Glutamatergic neuron (in vitro differentiated cells): ENCODE results near the gene NSUN7. TPM values are rescaled to one million over a fixed set of nuclear protein-coding genes. Genes with fewer than 3 reads are reported as not detected.

Experiments used
- DNase-seq: peaks from one replicate; pipeline ENCODE4 v3.0.0; 2022
- H3K27ac Mint-ChIP-seq: one replicate; pipeline ENCODE4 v1.8.0; 2020; ENCODE audit warnings: mild to moderate bottlenecking, mixed read lengths, inconsistent platforms; ENCODE audit not compliant: unreplicated experiment
- H3K27me3 Mint-ChIP-seq: one replicate; pipeline ENCODE4 v1.8.0; 2020; ENCODE audit warnings: mild to moderate bottlenecking, moderate library complexity, mixed read lengths, inconsistent platforms; ENCODE audit not compliant: unreplicated experiment
- H3K36me3 Mint-ChIP-seq: one replicate; pipeline ENCODE4 v1.8.0; 2020; ENCODE audit warnings: mild to moderate bottlenecking, mixed read lengths, inconsistent platforms; ENCODE audit not compliant: unreplicated experiment
- H3K4me1 Mint-ChIP-seq: one replicate; pipeline ENCODE4 v1.8.0; 2020; ENCODE audit warnings: mild to moderate bottlenecking, low read depth, mixed read lengths, inconsistent platforms; ENCODE audit not compliant: unreplicated experiment
- H3K4me3 Mint-ChIP-seq: one replicate; pipeline ENCODE4 v1.8.0; 2020; ENCODE audit warnings: mild to moderate bottlenecking, mixed read lengths, inconsistent platforms; ENCODE audit not compliant: unreplicated experiment
- H3K9me3 Mint-ChIP-seq: one replicate; pipeline ENCODE4 v1.8.0; 2020; ENCODE audit warnings: mild to moderate bottlenecking, moderate library complexity, mixed read lengths, inconsistent platforms; ENCODE audit not compliant: unreplicated experiment
- total RNA-seq: library from RNA; stranded (reverse); fragmentation: NEBNext Ultra II Directional; extraction: Animal tissue kit (Norgen Biotek cat#: 25700); gene quantifications from one replicate; pipeline ENCODE4 v1.2.1, GENCODE V29; 2021; ENCODE audit not compliant: unreplicated experiment
- TF ChIP-seq, protein P1 (sequence below): fragments of 200-600 bp; sonication (generic); IDR thresholded peaks from one replicate; pipeline ENCODE4 v1.5.0; 2021; ENCODE audit not compliant: partially characterized antibody, unreplicated experiment

The NSUN7 gene
- total RNA-seq, 1 donor from 2014 or later, result 0.25 TPM

DNA sequence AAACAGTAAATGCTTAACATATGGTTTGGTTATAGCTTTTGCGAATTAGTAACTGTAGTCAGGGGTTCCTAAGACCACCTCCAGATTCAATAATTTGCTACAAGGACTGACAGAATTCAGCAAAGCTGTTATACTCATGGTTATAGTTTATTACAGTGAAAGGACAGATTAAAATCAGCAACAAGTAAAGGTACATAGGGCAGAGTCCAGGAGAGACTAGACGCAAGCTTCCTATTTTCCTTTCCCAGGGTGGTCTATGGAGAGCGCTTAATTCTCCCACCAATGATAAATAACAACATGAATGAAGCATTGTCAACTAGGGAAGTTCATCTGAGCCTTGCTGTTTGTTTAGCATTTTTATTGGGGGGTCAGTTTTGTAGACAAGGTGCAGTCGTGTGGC lies 5.9 kb downstream of the NSUN7 start:
- TF ChIP-seq, protein P1, sequence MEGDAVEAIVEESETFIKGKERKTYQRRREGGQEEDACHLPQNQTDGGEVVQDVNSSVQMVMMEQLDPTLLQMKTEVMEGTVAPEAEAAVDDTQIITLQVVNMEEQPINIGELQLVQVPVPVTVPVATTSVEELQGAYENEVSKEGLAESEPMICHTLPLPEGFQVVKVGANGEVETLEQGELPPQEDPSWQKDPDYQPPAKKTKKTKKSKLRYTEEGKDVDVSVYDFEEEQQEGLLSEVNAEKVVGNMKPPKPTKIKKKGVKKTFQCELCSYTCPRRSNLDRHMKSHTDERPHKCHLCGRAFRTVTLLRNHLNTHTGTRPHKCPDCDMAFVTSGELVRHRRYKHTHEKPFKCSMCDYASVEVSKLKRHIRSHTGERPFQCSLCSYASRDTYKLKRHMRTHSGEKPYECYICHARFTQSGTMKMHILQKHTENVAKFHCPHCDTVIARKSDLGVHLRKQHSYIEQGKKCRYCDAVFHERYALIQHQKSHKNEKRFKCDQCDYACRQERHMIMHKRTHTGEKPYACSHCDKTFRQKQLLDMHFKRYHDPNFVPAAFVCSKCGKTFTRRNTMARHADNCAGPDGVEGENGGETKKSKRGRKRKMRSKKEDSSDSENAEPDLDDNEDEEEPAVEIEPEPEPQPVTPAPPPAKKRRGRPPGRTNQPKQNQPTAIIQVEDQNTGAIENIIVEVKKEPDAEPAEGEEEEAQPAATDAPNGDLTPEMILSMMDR, result no peak
- Mint-ChIP-seq H3K4me3 (no peak overlapping the region), H3K27me3 (peaks cover 4% of the 10 kb centered on the region), H3K36me3 (no peaks in the 10 kb centered on the region), H3K4me1 (no peaks in the 10 kb centered on the region), H3K9me3 (peaks cover 4% of the 10 kb centered on the region), H3K27ac (no peak overlapping the region)
- DNase-seq, result no peak

DNA sequence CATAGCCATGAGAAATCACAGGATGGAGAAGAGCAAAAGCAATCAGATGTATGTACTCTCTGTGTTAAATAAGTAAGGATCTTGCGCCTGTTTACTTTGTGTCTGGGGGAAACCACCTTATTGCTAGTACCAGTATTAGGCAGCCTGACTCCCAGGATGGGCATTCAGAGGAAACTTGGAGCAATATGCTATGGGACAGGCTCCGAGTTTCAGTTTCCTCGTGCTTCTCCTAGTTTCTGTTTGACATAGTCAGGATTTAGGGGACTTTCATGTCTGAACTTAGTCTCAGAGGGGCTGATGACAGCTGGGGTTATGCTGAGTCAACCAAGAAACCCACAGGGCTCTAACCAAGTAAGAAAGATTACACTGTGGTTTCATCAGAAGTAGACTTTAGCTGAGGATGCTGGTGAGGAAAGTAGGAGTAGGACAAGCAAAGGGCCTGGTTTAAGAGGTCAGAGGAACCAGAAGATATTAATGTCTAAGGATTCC lies 13.5 kb downstream of the NSUN7 start:
- TF ChIP-seq, protein P1, result no peak
- no peak overlapping the region for H3K4me3 Mint-ChIP-seq
- DNase-seq, result no peak
- H3K4me1 Mint-ChIP-seq, result no peaks in the 10 kb centered on the region
- no peak overlapping the region for H3K27ac Mint-ChIP-seq
- H3K9me3 Mint-ChIP-seq, result no peaks in the 10 kb centered on the region
- no peaks in the 10 kb centered on the region for H3K27me3 Mint-ChIP-seq
- H3K36me3 Mint-ChIP-seq, result no peaks in the 10 kb centered on the region

- no peaks in the 10 kb centered on the region for H3K27me3 Mint-ChIP-seq
- TF ChIP-seq, protein P1, result no peak
- H3K4me3 Mint-ChIP-seq, result no peak overlapping the region
- H3K4me1 Mint-ChIP-seq, result no peaks in the 10 kb centered on the region
- H3K9me3 Mint-ChIP-seq, result no peaks in the 10 kb centered on the region
- H3K36me3 Mint-ChIP-seq, result no peaks in the 10 kb centered on the region
- no peak for DNase-seq
- no peak overlapping the region for H3K27ac Mint-ChIP-seq
Measured at GRCh38 chr4:40769266-40769665, 19.5 kb downstream of the NSUN7 start.

- no peaks in the 10 kb centered on the region for H3K9me3 Mint-ChIP-seq
- H3K4me1 Mint-ChIP-seq, result no peaks in the 10 kb centered on the region
- TF ChIP-seq, protein P1, result no peak
- no peaks in the 10 kb centered on the region for H3K36me3 Mint-ChIP-seq
- DNase-seq, result no peak
- H3K27me3 Mint-ChIP-seq, result no peaks in the 10 kb centered on the region
- no peak overlapping the region for H3K27ac Mint-ChIP-seq
- H3K4me3 Mint-ChIP-seq, result no peak overlapping the region
Measured at GRCh38 chr4:40778090-40778489, 28.3 kb downstream of the NSUN7 start.

GRCh38 chr4:40782876-40783275 lies 33.1 kb downstream of the NSUN7 start:
- Mint-ChIP-seq H3K27ac (no peak overlapping the region), H3K36me3 (no peaks in the 10 kb centered on the region), H3K9me3 (no peaks in the 10 kb centered on the region), H3K27me3 (no peaks in the 10 kb centered on the region), H3K4me1 (no peaks in the 10 kb centered on the region), H3K4me3 (no peak overlapping the region)
- TF ChIP-seq, protein P1, result no peak
- no peak for DNase-seq
